ENCODE measurements around the gene CIROP. TPM values are rescaled to one million over a fixed set of nuclear protein-coding genes. Genes with fewer than 3 reads are reported as not detected.

CIROP gene
- polyA plus RNA-seq, 1 donor = not detected

DNA sequence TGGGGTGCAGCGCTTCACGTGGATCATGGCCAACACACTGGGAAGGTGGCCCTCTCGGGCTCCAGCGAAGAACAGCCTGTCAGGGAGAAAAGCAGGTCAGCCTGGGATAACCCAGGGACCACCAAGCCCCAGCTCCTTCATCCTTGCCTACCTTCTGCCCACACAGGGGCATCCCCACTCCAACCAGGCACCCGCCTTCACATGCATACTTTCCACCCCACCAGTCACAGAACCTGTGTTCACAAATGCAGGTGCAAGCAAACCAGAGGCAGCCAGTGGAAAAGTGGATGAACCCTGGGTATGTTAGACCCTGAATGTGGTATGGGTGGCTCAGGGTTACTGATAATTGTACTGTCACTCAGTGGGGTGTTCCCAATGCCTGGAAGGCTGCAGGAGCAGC lies 26.7 kb upstream of the CIROP start:
- no peak for DNase-seq

DNA sequence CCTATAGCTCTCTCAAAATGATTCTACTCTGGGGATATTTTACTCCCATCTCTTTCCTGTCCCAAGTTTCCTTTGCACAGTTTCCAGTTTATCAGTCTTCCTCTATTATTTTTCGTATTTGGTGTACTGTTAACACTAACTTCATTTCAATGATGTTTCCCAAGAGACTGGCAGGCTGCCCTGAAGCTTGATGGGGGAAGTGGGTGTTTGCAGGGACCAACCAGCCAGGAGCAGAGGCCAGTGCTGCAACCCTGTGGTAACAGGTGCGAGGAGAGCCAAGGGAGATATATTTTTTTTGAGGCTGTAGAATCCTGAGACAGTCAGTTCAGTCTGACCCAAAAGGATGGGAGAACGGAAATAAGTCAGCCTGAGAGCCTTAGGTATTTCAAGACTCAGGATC lies 26.1 kb upstream of the CIROP start:
- DNase-seq = no peak

- no peak for DNase-seq
Observed at GRCh38 chr14:23129759-23130316, 25.0 kb upstream of the CIROP start.

- no peak for DNase-seq
Observed at GRCh38 chr14:23128969-23129758, 24.4 kb upstream of the CIROP start.

DNA sequence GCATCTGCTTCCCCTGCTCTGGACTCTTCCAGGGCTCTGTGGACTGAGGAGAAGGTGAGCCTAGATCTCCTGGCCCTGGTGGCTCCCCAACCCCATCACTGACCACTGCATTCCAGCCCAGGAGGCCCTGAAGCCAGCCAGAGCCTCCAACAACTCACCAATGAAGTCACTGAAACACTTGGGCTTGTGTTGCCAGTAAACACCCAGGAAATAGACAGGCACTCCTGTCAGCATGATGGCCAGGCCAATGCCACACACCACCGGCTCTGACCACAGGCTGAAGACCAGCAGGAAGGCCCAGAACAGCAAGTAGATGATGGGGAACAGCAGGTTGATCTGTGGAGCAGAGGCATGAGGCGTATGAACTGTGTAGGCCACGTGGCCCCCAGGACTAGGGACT lies 23.1 kb upstream of the CIROP start:
- no peak for DNase-seq

- no peak for DNase-seq
Observed at GRCh38 chr14:23126548-23127278, 21.9 kb upstream of the CIROP start.

DNA sequence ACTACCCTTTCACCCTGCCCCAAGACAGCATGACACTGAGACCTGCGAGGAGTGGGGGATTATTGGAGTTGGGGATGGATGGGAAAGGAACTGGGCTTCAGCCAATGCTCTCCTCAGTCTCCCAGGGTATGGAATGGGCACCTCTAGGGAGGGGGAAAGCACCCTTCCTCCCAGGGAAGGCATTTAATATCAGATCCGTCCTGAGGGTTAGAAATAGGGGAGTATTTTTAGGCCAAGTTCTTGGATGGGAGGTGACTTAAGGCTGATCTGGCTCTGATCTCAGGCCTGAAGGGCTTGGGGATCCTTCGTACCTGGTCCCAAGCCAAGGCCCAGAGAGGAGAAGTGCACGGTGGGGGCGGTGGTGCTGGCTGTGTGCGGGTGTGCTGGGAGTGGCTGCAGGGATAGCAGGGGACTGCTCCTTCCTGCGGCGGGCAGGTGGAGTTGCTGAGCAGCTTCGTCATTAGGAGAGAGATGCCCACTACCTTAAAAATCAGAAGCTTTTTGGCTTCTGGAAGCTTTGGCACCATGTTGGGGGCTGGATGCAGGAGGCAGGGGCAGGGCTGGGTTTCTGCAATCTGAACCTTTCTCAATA lies 21.2 kb upstream of the CIROP start:
- no peak for DNase-seq

GRCh38 chr14:23125011-23125410 lies 20.2 kb upstream of the CIROP start:
- DNase-seq = no peak

DNA sequence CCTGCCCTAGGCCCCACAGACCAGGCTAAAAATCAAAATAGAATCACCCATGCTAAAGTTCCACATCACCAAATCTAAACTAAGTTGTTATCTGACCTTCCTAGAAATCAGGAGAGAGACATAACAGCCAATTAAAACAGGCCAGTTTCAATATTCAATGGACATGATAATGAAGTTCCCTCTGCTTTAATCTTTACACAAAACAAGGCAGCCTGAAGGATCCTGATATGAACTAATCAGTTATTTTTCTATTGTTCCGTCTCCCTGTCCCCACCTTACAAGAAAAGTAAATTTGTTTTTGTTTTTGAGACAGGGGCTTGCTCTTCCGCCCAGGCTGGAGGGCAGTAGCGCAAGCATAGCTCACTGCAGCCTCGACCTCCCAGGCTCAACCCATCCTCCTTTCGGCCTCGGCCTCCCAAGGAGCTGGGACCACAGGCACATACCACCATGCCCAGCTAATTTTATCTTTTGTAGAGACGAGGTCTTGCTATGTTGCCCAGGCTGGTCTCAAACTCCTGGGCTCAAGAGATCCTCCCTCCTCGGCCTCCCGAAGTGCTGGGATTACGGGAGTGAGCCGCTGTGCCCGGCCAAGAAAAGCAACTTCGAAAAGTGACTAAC lies 19.7 kb upstream of the CIROP start:
- no peak for DNase-seq

- no peak for DNase-seq
Observed at GRCh38 chr14:23123419-23123818, 18.6 kb upstream of the CIROP start.

DNA sequence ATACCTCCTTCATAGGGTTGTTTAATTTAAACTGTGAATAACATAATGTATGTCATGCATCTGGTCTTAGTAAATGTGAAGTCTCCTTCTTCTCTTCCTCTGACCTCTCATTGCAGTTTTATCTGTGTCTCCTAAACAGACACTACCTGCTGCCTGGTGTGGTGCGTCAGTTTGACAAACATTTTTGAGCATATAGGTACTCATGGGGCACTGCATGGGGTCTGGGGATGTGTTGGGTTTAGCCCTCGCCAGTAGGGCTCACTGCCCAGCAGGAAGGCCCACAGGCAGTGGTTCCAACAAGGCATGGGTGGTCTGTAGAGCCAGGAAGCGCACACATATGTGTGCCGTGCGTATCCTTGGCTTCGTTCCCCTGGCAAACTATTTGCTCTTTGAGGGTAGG lies 17.3 kb upstream of the CIROP start:
- DNase-seq = no peak

GRCh38 chr14:23121361-23121771 lies 16.6 kb upstream of the CIROP start:
- peak; percentile 71 for DNase-seq

DNA sequence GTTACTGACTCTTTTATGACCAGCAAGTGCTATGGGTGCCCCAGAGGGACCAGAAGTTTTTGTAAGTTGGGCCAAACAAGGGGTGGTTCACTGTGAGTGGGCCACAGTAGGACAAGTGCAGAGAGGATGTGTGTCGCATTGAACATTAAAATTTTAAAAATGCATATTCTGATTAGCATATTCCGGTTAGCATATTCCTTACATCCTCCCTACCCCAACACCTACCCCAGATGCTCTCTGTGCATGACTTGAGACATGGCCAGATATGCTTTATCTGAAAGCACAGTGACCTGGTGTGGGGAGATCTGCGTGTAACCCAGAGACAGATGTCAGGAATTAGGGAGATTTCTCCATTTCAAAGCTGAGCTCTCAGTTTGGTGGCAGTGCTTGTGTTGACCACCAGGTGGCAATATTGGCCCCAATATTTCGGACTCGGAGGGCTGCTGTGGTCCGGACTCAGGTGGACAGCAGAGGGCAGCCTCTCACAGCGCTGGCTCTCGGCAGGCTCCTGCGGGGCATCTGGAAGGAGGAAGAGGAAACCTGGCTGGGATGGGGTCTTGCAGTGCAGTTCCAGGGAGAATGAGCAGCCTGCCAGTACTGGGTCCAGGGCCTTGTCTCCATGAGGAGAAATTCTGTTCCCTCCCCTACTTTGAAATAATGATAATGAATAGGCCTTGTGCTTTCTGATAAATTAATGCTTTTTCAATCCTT lies 15.9 kb upstream of the CIROP start:
- peak; percentile 83 for DNase-seq

- no peak for DNase-seq
Observed at GRCh38 chr14:23119363-23120327, 14.9 kb upstream of the CIROP start.

DNA sequence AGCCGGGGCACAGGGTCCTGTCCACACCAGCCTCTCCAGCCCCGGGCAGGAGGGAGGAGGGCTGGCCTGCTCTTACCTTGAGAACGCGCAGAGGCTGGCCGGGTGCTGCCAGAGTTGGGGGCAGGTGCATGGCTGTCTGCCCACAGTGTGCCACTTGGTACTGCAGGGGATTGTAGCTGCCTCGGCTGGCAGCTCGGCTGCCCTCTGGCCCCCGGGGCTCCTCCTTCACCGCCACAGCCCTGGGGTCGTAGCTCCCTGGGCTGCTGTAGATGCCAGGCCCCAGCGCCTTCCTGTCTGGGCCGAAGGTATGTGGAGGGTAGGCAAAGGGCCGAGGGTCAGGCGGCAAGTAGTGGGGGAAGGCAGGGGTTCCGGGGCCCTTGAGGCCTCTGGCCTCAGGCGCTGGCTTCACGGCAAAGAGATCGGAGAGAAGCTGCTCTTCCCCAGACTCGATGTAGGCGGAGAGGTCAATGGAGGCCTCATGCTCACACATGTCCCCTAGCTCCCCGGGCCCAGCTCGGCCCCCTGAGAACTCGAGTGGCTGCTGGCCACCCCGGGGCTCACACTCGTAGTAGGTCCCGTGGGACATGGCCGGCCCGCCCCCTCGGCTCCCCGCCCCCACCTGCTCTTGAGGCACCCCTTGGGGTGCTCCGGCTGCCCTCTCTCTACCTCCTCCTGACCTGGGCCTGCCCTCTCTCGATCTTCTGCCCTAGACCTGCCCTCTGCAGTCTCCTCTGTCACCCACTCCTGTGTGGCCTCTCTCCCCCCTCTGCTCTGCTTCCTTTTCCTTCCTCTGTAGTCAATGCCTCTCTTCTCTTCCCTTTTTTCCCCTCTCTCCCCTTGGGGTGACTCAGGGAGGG lies 13.9 kb upstream of the CIROP start, which contains the start of gene CEBPE:
TSS of gene CEBPE (minus strand) at position 750 of the 857 bp plus-strand sequence. CDS start at position 586, 164 bp downstream.
- DNase-seq = no peak

- no peak for DNase-seq
Observed at GRCh38 chr14:23117371-23118020, 12.7 kb upstream of the CIROP start.

DNA sequence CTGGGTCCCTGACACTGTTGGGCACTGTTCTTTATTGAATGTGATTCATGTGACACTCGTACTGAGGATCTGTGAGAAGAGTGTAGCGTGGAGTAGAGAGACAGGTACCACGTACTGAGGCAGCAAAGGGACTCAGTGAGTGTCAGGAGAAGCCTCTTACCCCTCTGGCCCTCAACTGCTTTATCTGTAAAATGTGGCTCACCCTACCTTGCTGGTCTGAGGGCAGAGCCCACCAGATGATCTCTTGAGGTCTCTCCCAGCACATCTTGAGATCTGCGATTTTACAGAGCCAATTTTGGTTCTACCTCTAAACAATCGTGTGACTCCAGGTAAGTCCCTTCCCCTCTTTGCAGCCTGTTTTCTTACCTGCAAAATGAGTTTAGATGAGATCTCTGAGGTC lies 11.1 kb upstream of the CIROP start:
- no peak for DNase-seq

DNA sequence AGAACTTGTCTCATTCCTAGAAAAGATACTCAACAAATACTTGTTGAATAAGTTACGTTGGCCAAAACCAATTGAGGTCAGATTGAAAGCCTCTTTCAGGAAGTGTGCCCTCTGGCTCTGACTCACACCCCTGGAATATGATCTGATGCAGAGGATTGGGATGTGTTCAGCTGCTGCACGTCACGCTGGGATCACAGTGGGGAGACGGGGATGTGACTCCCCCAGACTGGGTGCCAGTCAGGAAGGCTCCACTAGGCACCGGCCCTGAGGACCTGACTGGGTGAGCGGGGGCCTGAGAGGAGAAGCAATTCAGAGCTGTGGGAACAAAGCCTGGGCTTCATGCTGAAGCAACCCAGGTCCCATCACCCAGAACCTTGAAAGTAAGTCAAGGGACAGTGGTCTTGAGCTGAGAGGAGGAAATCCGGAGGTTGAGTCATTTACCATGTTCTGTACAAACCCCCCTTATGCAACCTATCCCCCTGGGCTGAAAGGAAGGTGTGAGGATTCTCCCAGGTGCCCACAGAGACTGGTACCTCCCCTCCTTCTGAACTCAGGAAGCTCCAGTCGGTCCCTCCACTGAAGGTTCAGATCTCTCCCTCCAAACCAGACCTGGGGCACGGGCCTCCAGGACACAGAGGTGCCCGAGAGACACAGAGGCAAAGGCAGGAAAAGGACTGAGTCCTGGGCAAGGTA lies 10.4 kb upstream of the CIROP start:
- no peak for DNase-seq

Data from left kidney (tissue), 2 donors.